ENCODE results near the gene PPP1R14B. TPM values are rescaled to one million over a fixed set of nuclear protein-coding genes. Genes with fewer than 3 reads are reported as not detected.
A peak's percentile ranks its signal among the peaks of the same experiment; 100 is the strongest.

Gene PPP1R14B
- total and polyA plus RNA-seq, 2 of the 13 experiments (the other 11 are each of a cell fraction or from before 2014, with no cell fraction given) = 110 to 148 TPM

DNA sequence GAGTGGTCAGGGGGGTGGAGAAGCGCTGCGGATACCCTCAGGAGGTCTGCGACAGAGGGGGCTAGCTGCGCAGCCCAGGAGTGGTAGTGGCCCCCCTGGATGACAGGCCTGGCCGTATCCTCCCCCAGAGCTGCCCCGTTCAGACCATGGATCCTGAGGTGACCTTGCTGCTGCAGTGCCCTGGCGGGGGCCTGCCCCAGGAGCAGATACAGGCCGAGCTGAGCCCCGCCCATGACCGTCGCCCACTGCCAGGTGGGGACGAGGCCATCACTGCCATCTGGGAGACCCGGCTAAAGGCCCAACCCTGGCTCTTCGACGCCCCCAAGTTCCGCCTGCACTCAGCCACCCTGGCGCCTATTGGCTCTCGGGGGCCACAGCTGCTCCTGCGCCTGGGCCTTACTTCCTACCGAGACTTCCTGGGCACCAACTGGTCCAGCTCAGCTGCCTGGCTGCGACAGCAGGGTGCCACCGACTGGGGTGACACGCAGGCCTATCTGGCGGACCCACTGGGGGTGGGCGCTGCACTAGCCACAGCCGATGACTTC is 20.2 kb downstream of the PPP1R14B start (continued):
- TF ChIP-seq, protein P1, sequence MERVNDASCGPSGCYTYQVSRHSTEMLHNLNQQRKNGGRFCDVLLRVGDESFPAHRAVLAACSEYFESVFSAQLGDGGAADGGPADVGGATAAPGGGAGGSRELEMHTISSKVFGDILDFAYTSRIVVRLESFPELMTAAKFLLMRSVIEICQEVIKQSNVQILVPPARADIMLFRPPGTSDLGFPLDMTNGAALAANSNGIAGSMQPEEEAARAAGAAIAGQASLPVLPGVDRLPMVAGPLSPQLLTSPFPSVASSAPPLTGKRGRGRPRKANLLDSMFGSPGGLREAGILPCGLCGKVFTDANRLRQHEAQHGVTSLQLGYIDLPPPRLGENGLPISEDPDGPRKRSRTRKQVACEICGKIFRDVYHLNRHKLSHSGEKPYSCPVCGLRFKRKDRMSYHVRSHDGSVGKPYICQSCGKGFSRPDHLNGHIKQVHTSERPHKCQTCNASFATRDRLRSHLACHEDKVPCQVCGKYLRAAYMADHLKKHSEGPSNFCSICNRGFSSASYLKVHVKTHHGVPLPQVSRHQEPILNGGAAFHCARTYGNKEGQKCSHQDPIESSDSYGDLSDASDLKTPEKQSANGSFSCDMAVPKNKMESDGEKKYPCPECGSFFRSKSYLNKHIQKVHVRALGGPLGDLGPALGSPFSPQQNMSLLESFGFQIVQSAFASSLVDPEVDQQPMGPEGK (CRISPR knock-in tag; IDR thresholded peaks at IDR 0.05) = peak; percentile 80
- TF ChIP-seq HDAC1 (CRISPR knock-in tag; IDR thresholded peaks at IDR 0.05) (0 out of 2 replicates have a peak, but pooled peaks have one; percentile 23), ZFYVE20 (CRISPR knock-in tag; IDR thresholded peaks at IDR 0.05; ENCODE audit: borderline replicate concordance, low read depth) (0 out of 2 replicates have a peak, but pooled peaks have one; percentile 22), ZNF350 (CRISPR knock-in tag; IDR thresholded peaks at IDR 0.05; ENCODE audit: borderline replicate concordance, low read depth) (no peak; the same call in 1 of the 2 replicates), ZNF737 (CRISPR knock-in tag; IDR thresholded peaks at IDR 0.05; ENCODE audit: borderline replicate concordance) (no peak), TOPORS (CRISPR knock-in tag; IDR thresholded peaks at IDR 0.05) (no peak), GZF1 (CRISPR knock-in tag; IDR thresholded peaks at IDR 0.05) (no peak), ZNF619 (CRISPR knock-in tag; IDR thresholded peaks at IDR 0.05) (0 out of 2 replicates have a peak, but pooled peaks have one; percentile 25), ZNF501 (CRISPR knock-in tag; IDR thresholded peaks at IDR 0.05) (peak; percentile 21; the same call in 1 of the 2 replicates), THAP9 (CRISPR knock-in tag; IDR thresholded peaks at IDR 0.05; ENCODE audit: borderline replicate concordance) (peak; percentile 65; the same call in 1 of the 2 replicates), ZNF224 (CRISPR knock-in tag; IDR thresholded peaks at IDR 0.05) (0 out of 2 replicates have a peak, but pooled peaks have one; percentile 73), PHF8 (CRISPR knock-in tag; IDR thresholded peaks at IDR 0.05) (peak; percentile 8; the same call in 1 of the 2 replicates), KLF9 (CRISPR knock-in tag; IDR thresholded peaks at IDR 0.05; ENCODE audit: low read depth) (no peak), NFYB (CRISPR knock-in tag; IDR thresholded peaks at IDR 0.05) (peak; percentile 73), STAT5B (CRISPR knock-in tag; IDR thresholded peaks at IDR 0.05) (no peak), ZSCAN25 (CRISPR knock-in tag; IDR thresholded peaks at IDR 0.05) (no peak), TCF7L2 (IDR thresholded peaks at IDR 0.05; ENCODE audit: low read depth, low read length) (no peak), NR2F2 (IDR thresholded peaks at IDR 0.05; ENCODE audit: borderline replicate concordance, low read depth) (no peak), SPEN (CRISPR knock-in tag; IDR thresholded peaks at IDR 0.05; ENCODE audit: low read depth) (peak; percentile 11; the same call in 1 of the 2 replicates), ZNF614 (CRISPR knock-in tag; IDR thresholded peaks at IDR 0.05; ENCODE audit: borderline replicate concordance) (no peak; the same call in 1 of the 2 replicates), MED1 (CRISPR knock-in tag; IDR thresholded peaks at IDR 0.05) (peak; percentile 22; the same call in 1 of the 2 replicates), HDAC6 (IDR thresholded peaks at IDR 0.05; ENCODE audit: low read depth, low read length) (no peak), TFE3 (CRISPR knock-in tag; IDR thresholded peaks at IDR 0.05) (no peak), PPARG (CRISPR knock-in tag; conservative IDR thresholded peaks at IDR 0.05) (no peak), RELA (CRISPR knock-in tag; IDR thresholded peaks at IDR 0.05) (no peak), ZNF235 (CRISPR knock-in tag; IDR thresholded peaks at IDR 0.05; ENCODE audit: borderline replicate concordance) (no peak)

Measured in HepG2 (cell line).